Adipose tissue (tissue), 3 donors: Measurements from ENCODE around the gene DHPS. TPM values are rescaled to one million over a fixed set of nuclear protein-coding genes. Genes with fewer than 3 reads are reported as not detected.
A peak's percentile ranks its signal among the peaks of the same experiment; 100 is the strongest.
"Not testable (repeated sequence)": the region's sequence is repeated elsewhere in the genome, so short reads cannot be mapped to it uniquely, and the experiment has no call there.

Experiments
- H3K27ac ChIP-seq: one replicate; pipeline ENCODE4 v1.5.1; 2013; ENCODE audit warnings: low read depth, low read length
- WGBS, 3 donors: extraction: QIAGEN DNeasy Blood & Tissue Kit; methylation state at CpG; one replicate each; pipeline ENCODE4 v1.1.7; 2013; 5-methylcytosine and 5-hydroxymethylcytosine counted together
- polyA plus RNA-seq, 3 donors: library from polyadenylated mRNA; stranded (reverse); fragments of 200-250 nt; gene quantifications; one replicate each; pipeline ENCODE4 v1.2.3, GENCODE V29; 2013
- donor health status: healthy with polysubstance abuse.
- donor health status: Bipolar disorder and iron deficiency.
- donor health status: healthy.

Gene DHPS
- polyA plus RNA-seq = 10 to 100 TPM; 55.8 to 69.6 (median 68.3) TPM

GRCh38 chr19:12681074-12681987 lies at the start of gene DHPS:
Gene DHPS, minus strand, starts transcription at chr19:12681880. Its CDS starts 114 bp downstream, at chr19:12681766.
- 0 to 1% (median 0%) methylated on average over 68 of the region's 68 CpGs for WGBS, 3 donors
- peak within 1 kb of the TSS; percentile 99 for H3K27ac ChIP-seq

GRCh38 chr19:12731337-12731736 lies 49.7 kb upstream of the DHPS start:
- WGBS, 3 donors = 90 to 93% (median 90%) methylated on average over 24 of the region's 24 CpGs
- H3K27ac ChIP-seq = no peak overlapping the region

- peak overlapping the region; percentile 26 for H3K27ac ChIP-seq
- 73 to 88% (median 83%) methylated on average over 3 of the region's 3 CpGs for WGBS, 3 donors
These were observed 48.4 kb upstream of the DHPS start for GRCh38 chr19:12730064-12730463.

GRCh38 chr19:12727745-12728433 lies 46.2 kb upstream of the DHPS start:
- no peak overlapping the region for H3K27ac ChIP-seq
- whole genome bisulfite sequencing, 3 donors = 90 to 97% (median 96%) methylated on average over 9 of the region's 9 CpGs

- WGBS, 3 donors = 91 to 100% (median 95%) methylated on average over 2 of the region's 2 CpGs
These were observed 45.3 kb upstream of the DHPS start for GRCh38 chr19:12726988-12727316.

GRCh38 chr19:12725612-12726011 lies 43.9 kb upstream of the DHPS start:
- not testable (repeated sequence) for H3K27ac ChIP-seq
- 94 to 96% (median 95%) methylated on average over 10 of the region's 10 CpGs for WGBS, 3 donors

More at GRCh38 chr19:12726988-12727316, 45.3 kb upstream of the DHPS start:
- no peak overlapping the region for H3K27ac ChIP-seq

- WGBS, 3 donors = 3 to 4% (median 4%) methylated on average over 28 of the region's 28 CpGs
- H3K27ac ChIP-seq = peak within 1 kb of the TSS; percentile 34
These were observed 42.2 kb upstream of the DHPS start, which contains the start of gene TNPO2 for GRCh38 chr19:12723641-12724426. Gene TNPO2, minus strand, starts transcription at chr19:12723932. Its CDS starts 2,955 bp downstream, at chr19:12720977.

GRCh38 chr19:12723381-12723640 lies 41.6 kb upstream of the DHPS start:
- WGBS, 3 donors = 0 to 2% (median 0%) methylated on average over 7 of the region's 7 CpGs
- peak overlapping the region; percentile 34 for H3K27ac ChIP-seq

- H3K27ac ChIP-seq = peak overlapping the region; percentile 34
- WGBS, 3 donors = 1% methylated on average over 28 to 32 of the region's 32 CpGs
These were observed 41.1 kb upstream of the DHPS start for GRCh38 chr19:12722566-12723380.

GRCh38 chr19:12721656-12722565 lies 40.2 kb upstream of the DHPS start:
- no peak overlapping the region for H3K27ac ChIP-seq
- WGBS, 3 donors = 0 to 1% (median 1%) methylated on average over 56 to 65 of the region's 65 CpGs

- 7 to 10% (median 8%) methylated on average over 51 to 59 of the region's 59 CpGs for WGBS, 3 donors
- no peak overlapping the region for H3K27ac ChIP-seq
These were observed 39.4 kb upstream of the DHPS start for GRCh38 chr19:12720851-12721655.

- H3K27ac ChIP-seq = no peak overlapping the region
- WGBS, 3 donors = 76 to 87% (median 80%) methylated on average over 10 of the region's 10 CpGs
These were observed 38.6 kb upstream of the DHPS start for GRCh38 chr19:12720296-12720695.

- WGBS, 3 donors = 88 to 95% (median 94%) methylated on average over 3 of the region's 3 CpGs
- H3K27ac ChIP-seq = no peak overlapping the region
These were observed 34.2 kb upstream of the DHPS start for GRCh38 chr19:12715929-12716328.

- 93 to 94% (median 93%) methylated on average over 15 of the region's 15 CpGs for WGBS, 3 donors
- H3K27ac ChIP-seq = no peak overlapping the region
These were observed 33.4 kb upstream of the DHPS start for GRCh38 chr19:12715102-12715501.

GRCh38 chr19:12713304-12713703 lies 31.6 kb upstream of the DHPS start:
- WGBS, 3 donors = 89 to 96% (median 93%) methylated on average over 9 of the region's 9 CpGs
- not testable (repeated sequence) for H3K27ac ChIP-seq

GRCh38 chr19:12712077-12712476 lies 30.4 kb upstream of the DHPS start:
- H3K27ac ChIP-seq = not testable (repeated sequence)
- 43 to 51% (median 47%) methylated on average over 10 to 11 of the region's 14 CpGs for WGBS, 3 donors
